GM21423 (cell line): ENCODE measurements around the gene TBXA2R.

ENCODE experiments used
- ATAC-seq: cut with Tn5 transposase; IDR thresholded peaks from one replicate; pipeline ENCODE4 v1.9.1; 2021; ENCODE audit warnings: mild to moderate bottlenecking, moderate library complexity; ENCODE audit not compliant: unreplicated experiment

TBXA2R gene

GRCh38 chr19:3556978-3557460 is 49.7 kb downstream of the TBXA2R start:
- peak; percentile 28 for ATAC-seq

DNA sequence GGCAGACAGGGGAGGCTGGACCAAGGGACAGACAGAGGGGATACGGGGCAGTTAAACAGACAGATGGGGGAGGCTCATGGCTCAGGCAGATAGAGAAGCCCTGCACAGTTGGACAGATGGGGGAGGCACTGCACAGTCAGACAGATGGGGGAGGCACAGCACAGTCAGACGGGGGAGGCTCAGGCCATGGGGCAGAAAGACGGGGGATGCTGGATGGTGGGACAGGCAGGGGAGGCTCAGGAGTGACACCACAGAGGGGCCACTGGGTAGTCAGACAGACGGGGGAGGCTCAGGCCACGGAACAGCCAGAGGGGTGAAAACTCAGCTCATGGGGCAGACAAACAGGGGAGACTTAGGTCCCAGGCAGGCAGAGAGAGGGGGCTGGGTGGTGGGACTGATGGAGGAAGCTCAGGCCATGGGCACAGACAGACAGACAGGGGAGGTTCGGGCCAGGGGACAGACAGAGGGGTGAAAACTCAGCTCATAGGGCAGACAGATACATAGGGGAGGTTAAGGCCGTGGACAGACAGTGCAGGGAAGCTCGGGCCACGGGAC is 50.2 kb downstream of the TBXA2R start:
- ATAC-seq: no peak

DNA sequence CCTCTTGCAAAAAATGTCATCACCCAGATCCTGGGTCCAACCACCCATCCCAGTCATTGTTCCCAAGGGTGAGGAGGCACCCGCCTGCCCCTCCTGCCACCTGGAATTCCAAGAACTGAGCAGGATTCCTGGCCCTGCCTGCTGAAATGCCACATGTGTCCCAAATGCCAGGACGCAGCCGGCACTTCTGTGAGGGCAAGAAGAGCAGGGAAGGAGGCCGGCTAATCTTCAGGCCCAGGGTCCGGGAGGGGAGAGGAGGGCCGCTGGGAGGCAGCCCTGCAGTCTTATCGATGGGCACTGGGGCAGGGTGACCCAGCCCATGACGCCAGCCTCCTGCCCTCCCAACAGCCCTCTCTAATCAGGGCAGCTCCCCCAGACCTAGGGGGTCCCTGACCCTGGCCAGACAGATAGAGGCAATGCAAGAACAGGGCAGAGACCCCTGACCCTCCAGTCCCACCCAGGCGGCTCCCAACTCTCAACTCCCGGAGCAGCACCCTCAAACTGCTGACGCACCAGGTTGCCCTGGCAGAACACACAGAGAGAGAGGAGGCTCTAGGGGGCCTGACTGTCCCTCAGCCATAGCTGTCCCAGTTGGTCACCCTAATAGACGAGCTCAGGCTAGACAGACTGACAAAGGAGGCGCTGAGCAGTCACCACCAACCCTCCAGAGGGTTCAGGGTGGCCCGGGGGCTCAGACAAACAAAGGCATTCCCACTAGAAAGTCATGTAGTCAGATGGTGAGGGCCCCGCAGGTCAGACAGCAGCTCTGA is 50.8 kb downstream of the TBXA2R start:
- ATAC-seq: no peak

DNA sequence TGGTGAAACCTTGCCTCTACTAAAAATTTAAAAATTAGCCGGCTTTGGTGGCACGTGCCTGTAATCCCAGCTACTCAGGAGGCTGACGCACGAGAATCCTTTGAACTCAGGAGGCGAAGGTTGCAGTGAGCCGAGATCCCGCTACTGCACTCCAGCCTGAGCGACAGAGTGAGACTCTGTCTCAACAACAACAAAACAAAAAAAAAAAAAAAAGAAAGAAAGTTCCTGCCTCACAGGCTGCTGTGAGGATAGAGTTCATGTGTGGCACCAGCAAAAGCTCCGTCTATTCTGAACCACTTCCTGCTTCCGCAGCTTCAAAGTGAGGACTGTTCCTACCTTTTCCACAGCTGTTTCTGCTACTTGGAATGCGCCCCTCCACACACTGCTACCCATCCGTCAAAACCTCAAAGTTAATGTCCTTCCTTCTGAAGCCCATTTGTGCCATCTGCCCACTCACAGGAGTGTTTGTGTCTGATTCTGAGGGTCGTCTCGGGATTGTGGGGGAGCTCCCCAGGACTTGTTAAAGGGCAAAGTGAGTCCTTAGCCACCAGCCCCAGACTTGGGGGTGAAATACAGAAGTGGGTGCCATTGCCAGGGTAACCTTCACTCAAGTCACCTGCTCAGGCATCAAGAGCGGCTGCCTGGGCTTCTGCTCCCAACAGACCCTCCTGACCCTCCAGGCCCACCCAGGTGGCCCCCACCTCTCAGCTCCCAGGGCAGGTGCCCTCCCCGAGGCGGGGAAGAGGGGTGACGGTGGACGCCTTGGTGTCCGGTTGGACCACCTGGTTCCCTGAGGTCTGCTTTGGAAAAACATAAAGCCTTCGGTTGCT is 52.2 kb downstream of the TBXA2R start:
- no peak for ATAC-seq

DNA sequence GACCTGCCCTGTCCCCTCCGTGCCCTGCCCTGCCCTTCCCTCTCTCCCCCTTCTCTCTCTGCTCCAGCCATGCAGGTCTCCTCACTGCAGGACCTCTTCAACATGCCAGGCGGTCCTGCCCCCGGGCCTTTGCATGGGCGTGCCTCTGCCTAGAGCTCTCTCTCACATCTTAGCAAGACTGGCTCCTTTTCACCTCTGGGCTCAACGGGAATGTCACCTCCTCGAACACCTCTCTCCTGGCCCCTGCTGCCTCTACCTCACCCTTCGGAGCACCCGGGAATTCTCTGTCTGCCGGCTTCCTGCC is 54.9 kb downstream of the TBXA2R start:
- no peak for ATAC-seq

DNA sequence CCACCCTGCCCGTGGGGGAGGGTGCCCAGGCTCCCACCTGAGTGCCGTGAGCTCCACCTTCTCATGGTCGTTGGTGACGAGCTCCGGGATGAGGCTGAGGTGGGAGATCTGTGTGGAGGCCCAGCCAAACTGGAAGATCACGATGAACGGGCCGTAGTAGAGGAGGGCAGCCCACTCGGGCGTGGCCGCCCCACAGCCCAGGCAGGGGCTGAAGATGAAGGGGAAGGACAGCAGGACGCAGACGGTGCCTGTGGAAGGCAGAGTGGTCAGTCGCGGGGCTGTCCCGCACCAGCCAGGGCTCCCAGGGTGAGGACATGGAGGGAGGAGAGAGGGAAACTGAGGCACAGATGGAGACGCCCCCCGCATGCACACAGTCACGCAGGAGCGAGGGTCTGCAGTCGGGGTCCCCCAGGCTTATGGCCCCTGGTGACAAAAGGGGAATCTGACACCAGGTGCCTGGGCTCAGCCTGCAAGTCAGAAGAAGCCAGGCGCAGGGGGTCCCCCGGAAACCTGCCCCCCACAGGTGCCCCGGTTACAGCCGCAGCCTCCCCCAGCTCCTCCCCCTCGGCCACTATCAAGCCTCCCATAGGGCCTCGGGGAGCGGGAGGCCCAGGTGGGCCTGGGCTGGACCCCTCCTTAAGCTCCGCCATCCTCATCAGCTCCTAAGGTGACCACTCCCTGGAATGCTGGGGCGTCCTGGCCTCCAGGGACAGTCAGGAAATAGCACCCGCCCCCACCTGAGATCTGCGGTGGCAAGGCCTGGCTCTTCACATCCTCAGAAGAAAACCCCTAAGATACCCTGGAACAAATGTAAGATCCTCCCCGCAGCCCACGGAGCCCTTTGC is 55.5 kb downstream of the TBXA2R start:
- ATAC-seq: no peak

DNA sequence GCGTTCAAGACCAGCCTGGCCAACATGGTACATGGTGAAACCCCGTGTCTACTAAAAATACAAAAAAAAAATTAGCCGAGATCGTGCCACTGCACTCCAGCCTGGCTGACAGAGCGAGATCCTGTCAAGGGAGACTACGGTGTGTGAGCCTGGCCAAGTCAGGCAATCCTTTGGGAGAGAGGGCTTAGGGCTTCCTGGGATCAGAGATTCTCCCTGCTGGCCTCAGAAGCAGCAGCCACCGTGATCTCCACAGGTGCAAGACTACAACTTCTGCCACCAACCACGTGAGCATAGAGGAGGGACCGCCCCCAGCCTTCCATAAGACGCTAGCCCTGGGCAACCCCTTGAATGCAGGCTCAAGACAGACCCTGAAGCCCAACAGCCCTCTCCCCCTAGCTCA is 56.9 kb downstream of the TBXA2R start:
- ATAC-seq: no peak

GRCh38 chr19:3548606-3549005 is 58.1 kb downstream of the TBXA2R start:
- ATAC-seq: no peak

GRCh38 chr19:3547767-3548282 is 58.9 kb downstream of the TBXA2R start:
- ATAC-seq: no peak

GRCh38 chr19:3547301-3547731 is 59.4 kb downstream of the TBXA2R start:
- no peak for ATAC-seq

DNA sequence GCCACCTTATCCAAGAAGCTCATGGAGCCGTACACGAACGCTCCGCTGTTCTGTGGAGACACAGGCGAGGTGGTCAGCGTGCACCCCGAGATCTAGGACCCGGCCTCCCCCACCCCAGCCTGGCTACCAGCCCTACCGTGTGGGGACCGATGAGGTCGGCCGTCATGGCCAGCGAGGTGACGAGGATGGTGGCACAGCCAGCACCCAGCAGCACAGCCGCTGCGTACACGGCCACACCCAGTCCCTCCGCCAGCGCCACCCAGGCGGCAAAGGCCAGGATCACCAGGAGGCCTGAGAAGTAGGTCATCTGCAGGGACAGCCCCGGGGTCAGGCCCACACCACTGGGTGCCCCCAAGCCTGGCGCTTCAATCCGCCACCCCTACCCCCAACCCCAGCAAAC is 60.6 kb downstream of the TBXA2R start:
- ATAC-seq: no peak

GRCh38 chr19:3545669-3546034 is 61.0 kb downstream of the TBXA2R start:
- no peak for ATAC-seq

DNA sequence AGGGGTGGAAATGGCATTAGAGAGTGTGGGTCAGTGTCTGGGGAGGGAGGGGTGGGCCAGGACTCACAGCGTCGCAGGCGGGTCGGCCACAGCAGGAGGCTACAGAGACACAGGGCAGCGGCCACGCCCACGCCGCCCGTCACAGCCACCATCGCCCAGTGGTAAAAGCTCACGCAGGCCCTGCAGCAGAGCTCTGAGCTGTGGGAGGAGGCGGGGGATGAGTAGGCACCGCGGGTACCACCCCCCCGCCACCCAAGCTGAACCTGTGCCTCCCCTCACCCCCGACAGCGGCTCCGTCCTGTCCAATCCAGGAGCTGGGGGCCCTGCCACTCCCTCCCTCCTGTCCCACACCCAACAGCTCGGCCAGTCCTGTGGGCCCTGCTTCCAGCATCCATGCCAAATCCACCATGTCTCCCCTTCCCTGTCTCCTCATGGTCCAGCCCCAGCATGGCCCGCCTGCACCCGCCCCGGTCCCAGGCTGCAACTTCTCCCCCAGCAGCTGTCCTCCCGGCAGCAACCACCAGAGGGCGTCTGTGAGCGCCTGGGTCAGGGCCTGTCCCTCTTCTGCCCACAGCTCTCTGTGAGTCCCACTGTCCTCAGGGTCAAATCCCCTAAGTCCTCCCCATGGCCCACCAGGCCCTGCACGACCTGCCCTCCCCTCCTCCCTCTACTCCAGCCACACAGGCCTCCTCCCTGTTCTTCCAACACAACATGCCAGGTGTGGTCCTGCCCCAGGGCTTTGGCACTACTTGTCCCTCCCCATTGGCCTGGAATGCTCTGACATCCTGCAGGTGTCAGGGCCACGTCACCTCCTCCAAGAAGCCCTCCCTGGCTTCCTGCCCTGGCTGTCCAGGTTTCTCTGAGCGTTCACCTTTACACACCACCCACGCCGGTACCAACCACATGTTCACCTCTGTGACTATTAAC is 61.7 kb downstream of the TBXA2R start:
- no peak for ATAC-seq
